ENCODE measurements around the gene HMOX2. TPM values are rescaled to one million over a fixed set of nuclear protein-coding genes. Genes with fewer than 3 reads are reported as not detected.

The HMOX2 gene
- total RNA-seq, 6 donors from 2014 or later = 22.0 to 93.9 (median 53.8) TPM

DNA sequence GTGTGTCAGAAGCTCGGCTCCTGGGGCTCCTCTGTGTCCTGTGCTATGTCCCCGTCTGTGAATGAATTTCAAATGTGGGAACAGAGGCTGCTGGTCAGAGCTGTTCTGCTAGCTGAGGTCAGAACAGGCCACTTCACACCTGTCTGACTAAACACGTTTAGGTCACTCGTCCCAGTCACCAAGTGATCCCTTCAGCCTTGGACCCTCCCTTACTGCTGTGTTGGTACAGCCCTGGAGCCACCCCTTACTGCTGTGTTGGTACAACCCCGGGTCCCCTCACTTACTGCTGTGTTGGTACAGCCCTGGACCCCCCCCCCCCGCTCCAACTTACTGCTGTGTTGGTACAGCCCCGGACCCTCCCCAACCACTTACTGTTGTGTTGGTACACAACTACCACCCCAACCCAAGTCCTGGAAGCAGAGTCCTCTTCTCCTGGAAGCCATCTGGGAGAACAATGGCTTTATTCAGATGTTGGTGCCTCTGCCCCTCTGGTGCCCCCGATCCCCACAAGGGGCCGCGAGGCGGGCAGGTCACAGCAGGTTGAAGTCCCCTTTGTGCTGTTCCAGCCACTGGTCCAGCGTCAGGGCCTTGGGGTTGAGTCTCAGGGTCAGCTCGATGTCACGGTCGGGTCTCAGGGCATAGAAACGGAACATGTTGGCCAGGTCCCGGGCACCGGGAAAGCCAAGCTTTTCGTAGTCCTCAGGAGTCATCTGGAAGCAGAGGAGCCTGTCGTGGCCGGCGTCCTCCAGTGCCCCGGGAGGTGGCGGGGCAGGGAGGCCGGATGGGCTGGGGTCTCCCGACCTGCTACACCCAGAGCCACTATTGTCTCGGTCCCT lies 14.7 kb upstream of the HMOX2 start:
- no peak for TF ChIP-seq POLR2A (IDR thresholded peaks at IDR 0.05)
- TF ChIP-seq POLR2AphosphoS5 (IDR thresholded peaks at IDR 0.05) = no peak
- TF ChIP-seq, protein P1, sequence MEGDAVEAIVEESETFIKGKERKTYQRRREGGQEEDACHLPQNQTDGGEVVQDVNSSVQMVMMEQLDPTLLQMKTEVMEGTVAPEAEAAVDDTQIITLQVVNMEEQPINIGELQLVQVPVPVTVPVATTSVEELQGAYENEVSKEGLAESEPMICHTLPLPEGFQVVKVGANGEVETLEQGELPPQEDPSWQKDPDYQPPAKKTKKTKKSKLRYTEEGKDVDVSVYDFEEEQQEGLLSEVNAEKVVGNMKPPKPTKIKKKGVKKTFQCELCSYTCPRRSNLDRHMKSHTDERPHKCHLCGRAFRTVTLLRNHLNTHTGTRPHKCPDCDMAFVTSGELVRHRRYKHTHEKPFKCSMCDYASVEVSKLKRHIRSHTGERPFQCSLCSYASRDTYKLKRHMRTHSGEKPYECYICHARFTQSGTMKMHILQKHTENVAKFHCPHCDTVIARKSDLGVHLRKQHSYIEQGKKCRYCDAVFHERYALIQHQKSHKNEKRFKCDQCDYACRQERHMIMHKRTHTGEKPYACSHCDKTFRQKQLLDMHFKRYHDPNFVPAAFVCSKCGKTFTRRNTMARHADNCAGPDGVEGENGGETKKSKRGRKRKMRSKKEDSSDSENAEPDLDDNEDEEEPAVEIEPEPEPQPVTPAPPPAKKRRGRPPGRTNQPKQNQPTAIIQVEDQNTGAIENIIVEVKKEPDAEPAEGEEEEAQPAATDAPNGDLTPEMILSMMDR (IDR thresholded peaks at IDR 0.05) = no peak
- TF ChIP-seq EP300 (IDR thresholded peaks at IDR 0.05) = no peak
- 74 to 82% methylated on average over 13 to 27 of the region's 27 CpGs for WGBS, 2 donors
- Histone ChIP-seq H3K27ac (no peak overlapping the region), H3K27me3 (no peaks in the 10 kb centered on the region), H3K36me3 (peaks cover 4 to 77% (median 50%) of the 10 kb centered on the region in 4 donors), H3K4me1 (peaks cover 0 to 13% (median 6%) of the 10 kb centered on the region in 4 donors), H3K9me3 (no peaks in the 10 kb centered on the region), H3K4me3 (no peak overlapping the region)
- DNase-seq (peak in 1 of 2 donors; percentile 70), ATAC-seq (ENCODE audit: low FRiP score in 2 of 2) (no peak)

GRCh38 chr16:4463522-4464163 lies 12.6 kb upstream of the HMOX2 start:
- peak in 1 of 2 donors; percentile 8 for ATAC-seq (ENCODE audit: low FRiP score in 2 of 2)
- peak in 1 of 2 donors; percentile 55 for DNase-seq
- TF ChIP-seq EP300 (IDR thresholded peaks at IDR 0.05) = no peak
- no peak for TF ChIP-seq POLR2A (IDR thresholded peaks at IDR 0.05)
- no peak for TF ChIP-seq POLR2AphosphoS5 (IDR thresholded peaks at IDR 0.05)
- TF ChIP-seq, protein P1 (IDR thresholded peaks at IDR 0.05) = no peak
- Histone ChIP-seq H3K4me3 (no peak overlapping the region), H3K4me1 (peaks cover 0 to 13% (median 6%) of the 10 kb centered on the region in 4 donors), H3K36me3 (peaks cover 9 to 79% (median 51%) of the 10 kb centered on the region in 4 donors), H3K27ac (no peak overlapping the region), H3K9me3 (no peaks in the 10 kb centered on the region), H3K27me3 (no peaks in the 10 kb centered on the region)
- 86 to 91% methylated on average over 17 to 22 of the region's 22 CpGs for WGBS, 2 donors

GRCh38 chr16:4465977-4466779 lies 10.0 kb upstream of the HMOX2 start:
- no peaks in the 10 kb centered on the region for H3K27me3 ChIP-seq
- peak overlapping the region in 2 of 4 donors; percentile 17 to 42 for H3K27ac ChIP-seq
- WGBS, 2 donors = 85 to 93% methylated on average over 21 to 32 of the region's 32 CpGs
- DNase-seq = peak in 1 of 2 donors; percentile 36
- TF ChIP-seq POLR2A (IDR thresholded peaks at IDR 0.05) (no peak), POLR2AphosphoS5 (IDR thresholded peaks at IDR 0.05) (no peak), EP300 (IDR thresholded peaks at IDR 0.05) (no peak)
- TF ChIP-seq, protein P1 (IDR thresholded peaks at IDR 0.05) = no peak
- H3K36me3 ChIP-seq = peaks cover 9 to 72% (median 52%) of the 10 kb centered on the region in 4 donors
- no peaks in the 10 kb centered on the region for H3K9me3 ChIP-seq
- no peak overlapping the region for H3K4me3 ChIP-seq
- peak in 1 of 2 donors; percentile 36 for ATAC-seq (ENCODE audit: low FRiP score in 2 of 2)
- no peaks in the 10 kb centered on the region for H3K4me1 ChIP-seq

DNA sequence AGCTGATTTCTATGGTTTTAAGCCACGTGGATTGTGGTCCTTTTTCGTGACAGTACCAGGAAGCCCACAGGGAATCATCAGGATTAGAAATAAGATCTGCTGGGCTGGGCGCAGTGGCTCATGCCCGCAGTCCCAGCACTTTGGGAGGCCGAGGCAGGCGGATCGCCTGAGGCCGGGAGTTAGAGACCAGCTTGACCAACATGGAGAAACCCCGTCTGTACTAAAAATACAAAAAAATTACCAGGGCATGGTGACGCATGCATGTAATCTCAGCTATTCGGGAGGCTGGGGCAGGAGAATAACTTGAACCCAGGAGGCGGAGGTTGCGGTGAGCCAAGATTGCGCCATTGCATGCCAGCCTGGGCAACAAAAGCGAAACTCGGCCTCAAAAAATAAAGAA lies 8.3 kb upstream of the HMOX2 start:
- Histone ChIP-seq H3K4me3 (no peak overlapping the region), H3K27ac (no peak overlapping the region), H3K36me3 (peaks cover 9 to 59% (median 46%) of the 10 kb centered on the region in 4 donors), H3K4me1 (no peaks in the 10 kb centered on the region), H3K27me3 (no peaks in the 10 kb centered on the region), H3K9me3 (no peaks in the 10 kb centered on the region)
- DNase-seq (no peak), ATAC-seq (ENCODE audit: low FRiP score in 2 of 2) (no peak)
- 95 to 97% methylated on average over 16 of the region's 16 CpGs for WGBS, 2 donors
- TF ChIP-seq EP300 (IDR thresholded peaks at IDR 0.05) (no peak), POLR2AphosphoS5 (IDR thresholded peaks at IDR 0.05) (no peak), POLR2A (IDR thresholded peaks at IDR 0.05) (no peak)
- TF ChIP-seq, protein P1 (IDR thresholded peaks at IDR 0.05) = no peak

Data from upper lobe of left lung (tissue), 6 donors.